Central memory CD8-positive, alpha-beta T cell (primary cell): ENCODE data around the gene CARD8.

Experiments
- ATAC-seq: fragments of 150-1000 bp; cut with Tn5 transposase; replicated peaks from 2 replicates; pipeline ENCODE4 v1.10.0; 2022; ENCODE audit warnings: mild to moderate bottlenecking, moderate FRiP score, moderate number of reproducible peaks; ENCODE audit not compliant: poor library complexity, severe bottlenecking; ENCODE audit errors: extremely low read depth
- DNase-seq, 2 donors: peaks; one replicate each; pipeline ENCODE4 v3.0.0; 2021; ENCODE audit warnings: low spot score in 2 of 2
- H3K27ac Mint-ChIP-seq: one replicate; pipeline ENCODE4 v1.8.0; 2022; ENCODE audit warnings: low read depth, mild to moderate bottlenecking, moderate library complexity, mixed read lengths
- H3K27me3 Mint-ChIP-seq: one replicate; pipeline ENCODE4 v1.8.0; 2022; ENCODE audit warnings: mixed read lengths
- H3K36me3 Mint-ChIP-seq: one replicate; pipeline ENCODE4 v1.8.0; 2022; ENCODE audit warnings: mild to moderate bottlenecking, moderate library complexity, mixed read lengths; ENCODE audit not compliant: insufficient read depth
- H3K4me1 Mint-ChIP-seq: one replicate; pipeline ENCODE4 v1.8.0; 2022; ENCODE audit warnings: mixed read lengths
- H3K4me3 Mint-ChIP-seq: one replicate; pipeline ENCODE4 v1.8.0; 2022; ENCODE audit warnings: mild to moderate bottlenecking, moderate library complexity, mixed read lengths
- H3K9me3 Mint-ChIP-seq: one replicate; pipeline ENCODE4 v1.8.0; 2022; ENCODE audit warnings: mixed read lengths

Gene CARD8

DNA sequence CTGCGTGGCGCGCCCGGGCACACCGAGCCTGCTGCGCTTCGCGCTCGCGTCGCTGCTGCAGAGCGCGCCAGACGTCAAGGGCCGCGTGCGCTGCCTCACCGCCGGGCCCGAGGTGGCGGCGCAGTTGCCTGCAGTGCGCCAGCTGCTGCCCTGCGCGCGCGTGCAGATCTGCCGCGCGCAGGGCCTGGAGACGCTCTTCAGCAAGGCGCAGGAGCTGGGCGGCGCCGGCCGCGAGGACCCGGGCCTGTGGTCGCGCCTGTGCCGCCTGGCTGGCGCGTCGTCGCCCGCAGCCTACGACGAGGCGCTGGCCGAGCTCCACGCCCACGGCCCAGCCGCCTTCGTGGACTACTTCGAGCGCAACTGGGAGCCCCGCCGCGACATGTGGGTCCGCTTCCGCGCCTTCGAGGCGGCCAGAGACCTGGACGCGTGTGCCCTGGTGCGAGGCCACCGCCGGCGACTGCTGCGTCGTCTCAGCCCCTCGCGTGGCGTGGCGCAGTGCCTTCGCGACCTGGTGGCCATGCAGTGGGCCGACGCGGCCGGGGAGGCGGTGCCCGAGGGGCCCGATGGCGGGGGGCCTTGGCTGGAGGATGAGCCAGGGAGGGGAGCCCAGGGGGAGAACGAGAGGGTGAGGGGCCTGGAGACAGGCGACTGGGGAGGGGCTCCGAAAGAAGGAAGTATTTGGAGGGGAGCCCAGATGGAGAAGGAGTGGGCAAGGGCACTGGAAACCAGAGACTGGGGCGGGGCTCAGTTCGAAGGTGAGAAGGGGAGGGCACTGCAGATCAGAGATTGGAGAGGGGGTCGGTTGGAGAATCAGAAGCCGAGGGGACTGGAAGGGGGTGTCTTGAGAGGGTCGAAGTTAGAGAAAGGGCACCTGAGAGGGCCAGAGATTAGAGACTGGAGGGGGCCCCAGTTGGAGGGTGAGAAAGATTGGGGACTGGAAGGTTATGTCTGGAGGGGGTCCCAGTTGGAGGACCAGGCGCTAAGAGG, 60.6 kb downstream of the CARD8 start:
- Mint-ChIP-seq H3K36me3 (peaks cover 6% of the 10 kb centered on the region), H3K4me3 (no peak overlapping the region), H3K27ac (peak overlapping the region; percentile 48), H3K27me3 (no peaks in the 10 kb centered on the region), H3K4me1 (no peaks in the 10 kb centered on the region), H3K9me3 (no peaks in the 10 kb centered on the region)
- DNase-seq (no peak), ATAC-seq (no peak)

DNA sequence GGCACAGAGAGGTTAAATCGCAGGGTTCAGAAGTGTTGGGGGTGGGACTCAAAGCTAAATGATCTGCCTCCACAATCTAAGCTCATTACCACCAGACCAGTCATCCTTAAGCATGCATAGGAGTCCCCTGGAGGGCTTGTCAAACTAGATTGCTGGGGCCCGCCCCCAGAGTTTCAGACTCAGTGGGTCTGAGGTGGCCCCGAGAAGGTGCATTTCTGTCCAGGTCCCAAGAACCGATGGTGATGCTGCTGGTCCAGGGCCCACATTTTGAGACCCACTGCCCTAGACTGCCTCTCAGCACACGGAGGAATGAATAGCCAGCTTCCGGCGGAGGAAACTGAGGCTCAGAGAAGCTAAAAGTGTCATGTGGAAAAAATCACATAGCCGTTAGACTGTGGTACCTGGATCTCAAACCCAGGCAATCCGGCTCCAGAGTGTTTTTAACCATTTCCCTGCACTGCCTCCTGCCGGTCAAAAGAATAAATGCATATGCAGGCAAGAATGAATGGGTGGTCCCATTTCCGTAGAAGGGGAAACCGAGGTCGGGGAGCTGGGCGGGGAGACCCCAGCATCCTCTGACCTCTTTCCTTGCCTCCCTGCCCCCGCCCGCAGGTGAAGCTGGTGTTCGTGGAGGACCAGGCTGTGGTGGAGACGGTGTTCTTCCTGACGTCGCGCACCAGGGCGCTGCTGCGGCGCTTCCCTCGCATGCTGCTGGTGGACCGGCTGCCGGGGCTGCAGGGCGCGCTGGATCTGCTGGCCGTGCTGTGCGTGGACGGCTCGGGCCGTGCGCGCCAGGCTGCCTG, 61.5 kb downstream of the CARD8 start:
- no peaks in the 10 kb centered on the region for H3K9me3 Mint-ChIP-seq
- H3K4me3 Mint-ChIP-seq: no peak overlapping the region
- no peaks in the 10 kb centered on the region for H3K27me3 Mint-ChIP-seq
- peaks cover 6% of the 10 kb centered on the region for H3K36me3 Mint-ChIP-seq
- H3K4me1 Mint-ChIP-seq: no peaks in the 10 kb centered on the region
- ATAC-seq (no peak), DNase-seq (no peak)
- H3K27ac Mint-ChIP-seq: no peak overlapping the region

DNA sequence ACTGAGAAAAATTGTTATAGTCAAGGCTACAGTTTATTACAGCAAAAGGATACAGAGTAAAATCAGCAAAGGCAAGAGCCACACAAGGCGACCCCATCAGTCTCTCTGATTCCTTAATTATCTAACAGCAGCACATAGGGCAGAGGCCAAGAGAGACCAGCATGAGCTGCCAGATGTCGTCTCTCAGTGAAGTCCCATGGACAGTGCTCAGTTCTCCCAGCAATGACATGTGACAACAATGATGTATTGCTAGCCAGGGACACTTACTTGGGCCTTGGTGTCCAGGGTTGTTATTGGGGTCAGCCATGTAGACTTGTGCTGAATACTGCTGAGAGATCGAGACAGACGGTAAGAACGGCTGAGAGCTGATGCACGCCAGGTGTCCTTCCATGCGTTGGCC, 63.0 kb downstream of the CARD8 start:
- DNase-seq: no peak
- no peak overlapping the region for H3K27ac Mint-ChIP-seq
- H3K36me3 Mint-ChIP-seq: peaks cover 7% of the 10 kb centered on the region
- H3K9me3 Mint-ChIP-seq: no peaks in the 10 kb centered on the region
- H3K27me3 Mint-ChIP-seq: no peaks in the 10 kb centered on the region
- no peaks in the 10 kb centered on the region for H3K4me1 Mint-ChIP-seq
- H3K4me3 Mint-ChIP-seq: no peak overlapping the region
- no peak for ATAC-seq

- Mint-ChIP-seq H3K36me3 (peaks cover 7% of the 10 kb centered on the region), H3K27ac (no peak overlapping the region), H3K4me1 (no peaks in the 10 kb centered on the region), H3K4me3 (no peak overlapping the region), H3K27me3 (no peaks in the 10 kb centered on the region), H3K9me3 (no peaks in the 10 kb centered on the region)
- DNase-seq (no peak), ATAC-seq (no peak)
Measured at GRCh38 chr19:48190885-48191284, 64.8 kb downstream of the CARD8 start.

DNA sequence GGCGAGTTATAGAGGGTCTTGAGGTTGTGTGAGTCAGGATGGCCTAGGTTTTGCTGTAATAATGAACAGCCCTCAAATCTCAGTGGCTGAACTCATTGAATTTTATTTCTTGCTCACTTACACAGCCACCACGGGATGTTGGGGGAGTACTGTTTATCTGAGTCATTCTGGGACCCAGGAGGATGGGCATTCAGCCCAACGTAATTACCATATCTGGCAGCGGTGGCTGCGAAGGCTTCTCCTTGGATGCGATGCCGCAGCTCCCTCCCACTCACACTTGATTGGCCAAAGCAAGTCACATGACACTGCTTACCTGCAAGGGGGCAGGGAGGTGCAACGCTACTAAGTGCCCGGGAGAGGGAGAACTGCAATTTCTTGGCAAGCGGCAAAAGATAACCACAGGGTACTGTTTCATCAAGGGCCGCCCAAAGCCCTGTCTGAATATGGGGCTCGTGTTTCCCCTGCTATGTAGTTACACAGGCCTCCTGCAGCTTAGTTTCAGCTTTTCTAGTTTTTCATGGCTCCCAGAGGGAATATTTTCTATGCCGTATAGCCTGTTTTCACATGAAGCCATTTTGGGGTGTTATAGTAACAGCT, 65.3 kb downstream of the CARD8 start:
- H3K36me3 Mint-ChIP-seq: peaks cover 7% of the 10 kb centered on the region
- H3K27me3 Mint-ChIP-seq: no peaks in the 10 kb centered on the region
- H3K4me3 Mint-ChIP-seq: no peak overlapping the region
- no peaks in the 10 kb centered on the region for H3K9me3 Mint-ChIP-seq
- DNase-seq (peak in 1 of 2 donors; percentile 54), ATAC-seq (peak; percentile 83)
- no peak overlapping the region for H3K27ac Mint-ChIP-seq
- no peaks in the 10 kb centered on the region for H3K4me1 Mint-ChIP-seq

DNA sequence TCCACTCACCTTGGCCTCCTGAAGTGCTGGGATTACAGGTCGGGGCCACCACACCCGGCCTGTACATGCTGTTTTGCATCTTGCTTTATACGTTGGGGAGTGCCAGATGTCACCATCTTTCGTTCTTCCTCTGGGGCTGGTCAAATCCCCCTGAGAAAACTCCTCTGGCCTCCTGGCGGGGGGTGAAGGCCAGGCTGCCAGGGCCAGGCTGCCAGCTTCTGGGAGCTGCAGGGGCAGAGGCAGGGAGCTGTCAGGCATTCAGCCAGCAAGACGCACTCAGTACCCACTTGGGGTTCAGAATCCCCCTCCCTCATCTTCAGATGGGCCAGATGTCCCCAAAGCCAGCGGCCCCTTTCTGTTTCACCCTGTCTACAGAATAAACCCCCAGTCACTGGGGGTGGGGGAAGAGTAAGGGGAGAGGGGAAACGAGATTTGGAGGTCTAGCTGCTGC, 69.1 kb downstream of the CARD8 start:
- Mint-ChIP-seq H3K27me3 (no peaks in the 10 kb centered on the region), H3K4me1 (no peaks in the 10 kb centered on the region), H3K9me3 (no peaks in the 10 kb centered on the region), H3K27ac (no peak overlapping the region), H3K4me3 (no peak overlapping the region), H3K36me3 (peaks cover 4% of the 10 kb centered on the region)
- no peak for DNase-seq
- ATAC-seq: no peak

GRCh38 chr19:48186015-48186414, 69.7 kb downstream of the CARD8 start:
- DNase-seq: no peak
- ATAC-seq: no peak
- H3K9me3 Mint-ChIP-seq: no peaks in the 10 kb centered on the region
- no peak overlapping the region for H3K4me3 Mint-ChIP-seq
- H3K27ac Mint-ChIP-seq: no peak overlapping the region
- H3K27me3 Mint-ChIP-seq: no peaks in the 10 kb centered on the region
- H3K4me1 Mint-ChIP-seq: no peaks in the 10 kb centered on the region
- peaks cover 2% of the 10 kb centered on the region for H3K36me3 Mint-ChIP-seq

DNA sequence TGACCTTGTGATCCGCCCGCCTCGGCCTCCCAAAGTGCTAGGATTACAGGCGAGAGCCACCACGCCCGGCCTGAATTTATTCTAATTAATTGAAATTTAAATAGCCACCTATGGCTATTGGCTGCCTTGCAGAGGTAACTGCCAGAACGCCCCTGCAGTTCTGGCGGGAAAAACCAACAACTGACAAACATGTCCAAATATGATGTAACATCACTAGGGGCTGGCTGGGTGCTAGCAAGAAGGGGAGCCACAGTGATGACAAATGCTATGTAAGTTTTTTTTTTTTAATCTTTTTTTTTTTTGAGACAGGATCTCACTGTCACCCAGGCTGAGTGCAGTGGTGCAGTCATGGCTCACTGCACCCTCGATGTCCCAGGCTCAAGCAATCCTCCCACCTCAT, 72.4 kb downstream of the CARD8 start:
- Mint-ChIP-seq H3K27me3 (no peaks in the 10 kb centered on the region), H3K4me1 (no peaks in the 10 kb centered on the region), H3K27ac (no peak overlapping the region), H3K4me3 (no peak overlapping the region), H3K9me3 (no peaks in the 10 kb centered on the region), H3K36me3 (no peaks in the 10 kb centered on the region)
- ATAC-seq (no peak), DNase-seq (no peak)

GRCh38 chr19:48182434-48182833, 73.3 kb downstream of the CARD8 start:
- Mint-ChIP-seq H3K4me3 (no peak overlapping the region), H3K36me3 (no peaks in the 10 kb centered on the region), H3K27ac (no peak overlapping the region), H3K27me3 (no peaks in the 10 kb centered on the region), H3K9me3 (no peaks in the 10 kb centered on the region), H3K4me1 (no peaks in the 10 kb centered on the region)
- ATAC-seq: no peak
- DNase-seq: no peak

- Mint-ChIP-seq H3K9me3 (no peaks in the 10 kb centered on the region), H3K27ac (no peak overlapping the region), H3K4me1 (no peaks in the 10 kb centered on the region), H3K27me3 (no peaks in the 10 kb centered on the region), H3K4me3 (no peak overlapping the region), H3K36me3 (no peaks in the 10 kb centered on the region)
- DNase-seq (no peak), ATAC-seq (no peak)
Measured at GRCh38 chr19:48181505-48181904, 74.2 kb downstream of the CARD8 start.

DNA sequence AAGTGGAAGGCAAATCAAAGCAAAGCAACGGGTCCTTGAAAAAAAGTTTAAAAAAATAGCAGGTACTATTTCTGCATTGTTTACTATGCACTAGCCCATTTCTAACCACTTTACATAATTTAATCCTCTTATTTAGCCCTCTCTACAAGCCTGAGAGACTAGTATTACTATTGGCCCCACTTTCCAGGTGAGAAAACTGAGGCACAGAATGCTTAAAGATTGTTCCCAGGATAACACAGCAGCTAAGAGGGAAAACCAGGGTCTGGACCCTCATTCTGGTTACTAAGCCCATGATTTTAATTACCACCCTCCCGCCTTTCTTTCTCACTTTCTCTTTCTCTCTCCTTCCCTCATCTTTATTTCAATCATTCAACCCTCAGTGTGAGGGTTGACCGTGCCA, 79.5 kb downstream of the CARD8 start:
- Mint-ChIP-seq H3K36me3 (peaks cover 9% of the 10 kb centered on the region), H3K27me3 (no peaks in the 10 kb centered on the region), H3K9me3 (no peaks in the 10 kb centered on the region), H3K4me3 (no peak overlapping the region), H3K27ac (no peak overlapping the region), H3K4me1 (peaks cover 17% of the 10 kb centered on the region)
- DNase-seq: no peak
- ATAC-seq: no peak

DNA sequence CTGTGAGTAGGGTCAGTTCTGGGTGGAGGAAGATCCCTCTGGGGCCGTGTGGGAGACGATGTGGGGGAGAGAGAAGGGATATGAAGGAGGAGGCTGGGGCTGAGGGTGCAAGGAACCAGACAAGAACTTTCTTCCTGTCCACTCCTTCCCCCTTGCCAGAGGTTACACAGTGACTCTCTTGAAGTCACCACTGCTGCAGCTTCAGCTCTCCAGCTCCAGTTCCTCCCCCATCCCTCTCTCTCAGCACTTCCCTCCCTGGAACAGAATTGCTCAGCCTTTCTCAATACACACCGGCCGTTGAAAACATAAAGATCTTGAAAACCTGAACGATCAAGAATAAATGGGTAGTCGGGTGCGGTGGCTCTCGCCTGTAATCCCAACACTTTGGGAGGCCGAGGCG, 80.1 kb downstream of the CARD8 start:
- DNase-seq: no peak
- no peak overlapping the region for H3K27ac Mint-ChIP-seq
- no peaks in the 10 kb centered on the region for H3K27me3 Mint-ChIP-seq
- ATAC-seq: no peak
- peaks cover 9% of the 10 kb centered on the region for H3K36me3 Mint-ChIP-seq
- H3K9me3 Mint-ChIP-seq: no peaks in the 10 kb centered on the region
- H3K4me3 Mint-ChIP-seq: no peak overlapping the region
- peaks cover 21% of the 10 kb centered on the region for H3K4me1 Mint-ChIP-seq
